PC-9 (cell line): ENCODE data around the gene PSMB2.

Experiments used
- CTCF ChIP-seq: fragments of 200-600 bp; sonication (generic); conservative IDR thresholded peaks from 2 replicates; pipeline ENCODE4 v1.6.1; 2017; ENCODE audit warnings: mixed run types, antibody characterized with exemption, mild to moderate bottlenecking, moderate library complexity
- EZH2 ChIP-seq: fragments of 200-600 bp; sonication (generic); IDR thresholded peaks from 2 replicates; pipeline ENCODE4 v1.8.0; 2017; ENCODE audit warnings: antibody characterized with exemption, low read depth

GRCh38 chr1:35590476-35591040 is 50.8 kb downstream of the PSMB2 start:
- TF ChIP-seq CTCF = no peak
- TF ChIP-seq EZH2 = no peak
